HG03342 (cell line): Measurements from ENCODE around the gene GNA15.

Experiments
- ATAC-seq: cut with Tn5 transposase; IDR thresholded peaks from one replicate; pipeline ENCODE4 v1.9.1; 2021; ENCODE audit warnings: mild to moderate bottlenecking, moderate library complexity; ENCODE audit not compliant: unreplicated experiment

The GNA15 gene

DNA sequence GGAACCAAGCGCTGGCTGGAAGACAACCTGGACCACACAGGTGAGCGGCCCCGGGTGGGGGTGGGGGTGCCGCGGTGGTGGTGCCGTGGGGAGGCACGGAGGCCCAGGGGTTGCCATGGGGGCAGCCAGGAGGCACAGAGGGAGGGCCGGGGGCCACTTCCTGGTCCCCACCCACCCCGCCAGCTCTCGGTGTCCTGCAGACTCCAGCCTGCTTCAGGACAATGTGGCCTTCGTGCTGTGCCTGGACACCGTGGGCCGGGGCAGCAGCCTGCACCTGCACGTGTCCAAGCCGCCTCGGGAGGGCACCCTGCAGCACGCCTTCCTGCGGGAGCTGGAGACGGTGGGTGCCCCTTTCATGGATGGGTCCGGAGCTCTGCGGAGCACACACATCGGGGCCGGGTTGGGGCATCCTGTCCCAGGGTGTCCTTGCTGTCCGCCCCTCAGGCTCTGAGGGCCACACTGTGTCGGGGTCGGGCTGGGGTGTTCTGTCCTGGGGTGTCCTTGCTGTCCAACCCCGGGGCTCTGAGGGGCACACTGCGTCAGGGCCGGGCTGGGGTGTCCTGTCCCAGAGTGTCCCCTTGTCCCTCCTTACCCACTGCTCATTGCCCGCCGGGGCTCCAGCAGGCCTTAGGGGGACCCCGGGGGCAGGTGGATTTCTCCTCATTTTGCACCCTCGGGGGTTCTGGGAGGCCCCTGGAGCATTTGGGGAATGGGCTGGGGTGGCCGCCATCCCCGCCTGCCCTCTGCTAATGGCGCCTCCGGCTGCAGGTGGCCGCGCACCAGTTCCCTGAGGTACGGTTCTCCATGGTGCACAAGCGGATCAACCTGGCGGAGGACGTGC is 68.2 kb downstream of the GNA15 start:
- no peak for ATAC-seq

DNA sequence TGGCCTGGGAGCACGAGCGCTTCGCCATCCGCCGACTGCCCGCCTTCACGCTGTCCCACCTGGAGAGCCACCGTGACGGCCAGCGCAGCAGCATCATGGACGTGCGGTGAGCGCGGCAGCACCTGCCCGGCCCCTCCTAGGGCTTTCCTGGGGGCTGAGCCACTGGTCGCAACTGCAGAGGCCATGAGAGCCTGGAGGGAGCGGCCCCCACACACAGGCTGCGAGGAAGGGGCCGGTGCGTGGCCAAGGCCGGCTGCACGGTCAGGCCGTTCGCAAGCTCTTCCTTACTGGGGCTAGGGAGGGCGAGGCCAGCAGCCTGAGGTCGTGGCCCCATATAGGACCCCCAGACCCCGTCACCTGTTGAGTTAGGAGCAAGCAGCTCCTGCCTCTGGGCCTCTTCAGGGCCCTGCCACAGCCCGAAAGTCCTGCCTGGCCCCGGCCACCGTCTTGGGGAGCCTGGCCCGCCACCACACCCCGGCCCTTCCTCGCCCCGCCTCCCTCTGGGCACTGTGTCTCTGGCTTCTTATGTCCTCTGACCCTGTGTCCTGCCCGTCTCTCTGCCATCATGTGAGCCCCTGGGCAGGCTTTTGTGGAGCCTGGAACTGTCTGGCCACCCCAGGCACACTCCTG is 68.9 kb downstream of the GNA15 start:
- ATAC-seq: no peak

DNA sequence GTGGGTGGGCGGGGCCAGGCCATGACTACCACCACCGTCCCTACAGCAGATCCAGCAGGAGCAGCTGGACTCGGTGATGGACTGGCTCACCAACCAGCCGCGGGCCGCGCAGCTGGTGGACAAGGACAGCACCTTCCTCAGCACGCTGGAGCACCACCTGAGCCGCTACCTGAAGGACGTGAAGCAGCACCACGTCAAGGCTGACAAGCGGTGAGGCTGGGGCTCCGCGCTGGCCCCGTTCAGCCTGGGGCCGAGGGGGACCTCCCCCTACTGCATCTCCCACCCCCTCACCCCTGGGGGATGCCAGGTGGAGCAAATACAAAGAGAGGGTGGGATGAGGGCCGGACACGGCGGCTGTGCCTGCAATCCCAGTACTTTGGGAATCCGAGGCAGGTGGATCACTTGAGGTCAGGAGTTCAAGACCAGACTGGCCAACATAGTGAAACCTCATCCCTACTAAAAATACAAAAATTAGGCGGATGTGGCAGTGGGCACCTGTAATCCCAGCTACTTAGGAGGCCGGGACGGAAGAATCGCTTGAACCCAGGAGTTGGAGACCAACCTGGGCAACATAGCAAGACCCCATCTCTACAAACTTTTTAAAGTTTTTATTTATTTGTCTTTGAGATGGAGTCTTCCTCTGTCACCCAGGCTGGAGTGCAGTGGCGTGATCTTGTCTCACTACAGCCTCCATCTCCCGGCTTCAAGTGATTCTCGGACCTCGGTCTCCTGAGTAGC is 70.6 kb downstream of the GNA15 start:
- no peak for ATAC-seq

- ATAC-seq: no peak
Observed at GRCh38 chr19:3207461-3208242, 71.8 kb downstream of the GNA15 start.

- ATAC-seq: no peak
Observed at GRCh38 chr19:3208317-3209207, 72.7 kb downstream of the GNA15 start.

- no peak for ATAC-seq
Observed at GRCh38 chr19:3210347-3211017, 74.6 kb downstream of the GNA15 start.

DNA sequence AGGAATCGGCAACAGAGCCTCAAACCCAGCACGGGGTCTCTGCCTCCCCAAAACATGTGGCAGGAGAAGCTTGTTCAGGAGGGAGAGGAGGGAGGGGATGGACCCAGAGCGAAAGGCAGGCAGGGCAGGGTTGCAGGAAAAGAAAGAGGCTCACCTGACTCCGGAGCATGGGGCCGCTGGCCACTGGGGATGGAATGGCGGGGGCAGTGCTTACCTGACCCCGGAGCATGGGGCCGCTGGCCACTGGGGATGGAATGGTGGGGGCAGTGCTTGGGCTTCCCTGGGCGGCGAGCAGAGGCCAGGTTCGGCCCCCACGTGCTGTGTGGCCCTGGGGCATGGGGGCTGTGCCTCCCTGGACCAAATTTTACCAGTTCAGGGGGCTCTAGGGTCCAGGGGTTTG is 75.4 kb downstream of the GNA15 start:
- ATAC-seq: no peak

DNA sequence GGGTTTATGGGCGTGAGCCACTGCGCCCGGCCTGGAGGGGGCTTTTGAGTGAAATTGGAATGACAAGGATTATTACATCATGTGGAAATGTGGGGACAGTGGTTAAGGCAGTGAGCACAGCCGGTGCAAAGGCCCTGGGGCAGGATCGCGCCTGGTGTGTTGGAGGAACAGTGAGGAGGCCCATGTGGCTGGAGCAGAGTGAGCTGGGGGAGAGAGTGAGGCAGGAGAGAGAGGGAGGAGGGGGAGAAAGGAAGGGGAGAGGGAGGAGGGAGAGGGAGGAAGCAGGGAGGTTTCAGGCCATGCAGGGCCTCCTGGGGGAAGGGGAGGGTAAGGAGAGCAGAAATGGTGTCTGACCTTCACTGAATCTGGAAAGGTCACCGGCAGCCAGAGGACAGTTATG is 77.3 kb downstream of the GNA15 start:
- ATAC-seq: no peak
